GM12891 (cell line): ENCODE data around the gene HOXA3.

Source experiments
- DNase-seq: peaks from one replicate; pipeline ENCODE4 v3.0.0; 2011; ENCODE audit warnings: low spot score; ENCODE audit not compliant: insufficient read length
- FAIRE-seq: peaks from 2 replicates; lab custom pipeline; 2011; peaks lifted over from hg19 to GRCh38; lab: Jason Lieb, UNC
- PAX5 ChIP-seq: IDR thresholded peaks from 2 replicates; pipeline ENCODE4 v1.6.1; 2011; ENCODE audit warnings: low read length, moderate library complexity, mild to moderate bottlenecking; ENCODE audit not compliant: insufficient read depth, severe bottlenecking
- POLR2A ChIP-seq: IDR thresholded peaks from 2 replicates; pipeline ENCODE4 v1.6.1; 2011; ENCODE audit warnings: low read depth, low read length, control low read depth
- POLR2AphosphoS5 ChIP-seq: IDR thresholded peaks from 2 replicates; pipeline ENCODE4 v1.6.1; 2011; ENCODE audit warnings: low read depth, low read length, control low read depth
- POU2F2 ChIP-seq: IDR thresholded peaks from 2 replicates; pipeline ENCODE4 v1.6.1; 2011; ENCODE audit warnings: low read depth, mild to moderate bottlenecking, control low read depth, low read length, moderate library complexity
- SPI1 ChIP-seq: IDR thresholded peaks from 2 replicates; pipeline ENCODE4 v1.6.1; 2011; ENCODE audit warnings: low read depth, low read length, control low read depth
- TAF1 ChIP-seq: IDR thresholded peaks from 2 replicates; pipeline ENCODE4 v1.6.1; 2011; ENCODE audit warnings: low read depth, low read length, control low read depth

Gene HOXA3

GRCh38 chr7:27129729-27130539, 22.4 kb downstream of the HOXA3 start:
- TF ChIP-seq TAF1 (no peak), POU2F2 (no peak), POLR2A (no peak), POLR2AphosphoS5 (no peak), SPI1 (no peak), PAX5 (no peak)
- FAIRE-seq: no peak
- DNase-seq: no peak

GRCh38 chr7:27128776-27129728, 23.3 kb downstream of the HOXA3 start:
- no peak for TF ChIP-seq SPI1
- TF ChIP-seq POLR2AphosphoS5: no peak
- TF ChIP-seq POU2F2: no peak
- no peak for TF ChIP-seq POLR2A
- no peak for TF ChIP-seq PAX5
- TF ChIP-seq TAF1: no peak
- FAIRE-seq: no peak
- no peak for DNase-seq

- FAIRE-seq (no peak), DNase-seq (no peak)
- TF ChIP-seq TAF1 (no peak), POU2F2 (no peak), SPI1 (no peak)
Measured at GRCh38 chr7:27128034-27128433, 24.3 kb downstream of the HOXA3 start.

- DNase-seq: no peak
- no peak for FAIRE-seq
- no peak for TF ChIP-seq TAF1
- TF ChIP-seq POLR2AphosphoS5: no peak
Measured at GRCh38 chr7:27126596-27127327, 25.6 kb downstream of the HOXA3 start.

- FAIRE-seq: no peak
- TF ChIP-seq POLR2A (no peak), PAX5 (no peak), TAF1 (no peak), POLR2AphosphoS5 (no peak), POU2F2 (no peak), SPI1 (no peak)
- DNase-seq: no peak
Measured at GRCh38 chr7:27125986-27126394, 26.4 kb downstream of the HOXA3 start.

- TF ChIP-seq SPI1 (no peak), POU2F2 (no peak), TAF1 (no peak), POLR2AphosphoS5 (no peak), PAX5 (no peak), POLR2A (no peak)
- DNase-seq (no peak), FAIRE-seq (no peak)
Measured at GRCh38 chr7:27124902-27125689, 27.3 kb downstream of the HOXA3 start.

GRCh38 chr7:27124096-27124901, 28.1 kb downstream of the HOXA3 start:
- FAIRE-seq (no peak), DNase-seq (no peak)
- no peak for TF ChIP-seq POLR2AphosphoS5
- no peak for TF ChIP-seq POU2F2
- TF ChIP-seq SPI1: no peak
- no peak for TF ChIP-seq PAX5
- no peak for TF ChIP-seq POLR2A
- no peak for TF ChIP-seq TAF1

- TF ChIP-seq SPI1 (no peak), POU2F2 (no peak), TAF1 (no peak), PAX5 (no peak), POLR2A (no peak), POLR2AphosphoS5 (no peak)
- FAIRE-seq (no peak), DNase-seq (no peak)
Measured at GRCh38 chr7:27123477-27124053, 28.8 kb downstream of the HOXA3 start.
